Coronary artery (tissue), 2 donors: ENCODE measurements around the gene LPP.

Experiments used
- DNase-seq: peaks from one replicate; pipeline ENCODE4 v3.0.0-alpha.2; 2017; ENCODE audit warnings: low spot score
- H3K27ac ChIP-seq, 2 donors: fragments of 200-600 bp; sonication (generic); one replicate each; pipeline ENCODE4 v1.5.1; 2016 to 2019
- H3K4me3 ChIP-seq: fragments of 200-600 bp; sonication (generic); 2 replicates; pipeline ENCODE4 v1.5.1; 2016; ENCODE audit warnings: mild to moderate bottlenecking, moderate library complexity
- TF ChIP-seq, protein P1 (sequence below): fragments of 200-600 bp; sonication (generic); IDR thresholded peaks from one replicate; pipeline ENCODE4 v1.5.1; 2019; ENCODE audit warnings: antibody characterized with exemption

Gene LPP

DNA sequence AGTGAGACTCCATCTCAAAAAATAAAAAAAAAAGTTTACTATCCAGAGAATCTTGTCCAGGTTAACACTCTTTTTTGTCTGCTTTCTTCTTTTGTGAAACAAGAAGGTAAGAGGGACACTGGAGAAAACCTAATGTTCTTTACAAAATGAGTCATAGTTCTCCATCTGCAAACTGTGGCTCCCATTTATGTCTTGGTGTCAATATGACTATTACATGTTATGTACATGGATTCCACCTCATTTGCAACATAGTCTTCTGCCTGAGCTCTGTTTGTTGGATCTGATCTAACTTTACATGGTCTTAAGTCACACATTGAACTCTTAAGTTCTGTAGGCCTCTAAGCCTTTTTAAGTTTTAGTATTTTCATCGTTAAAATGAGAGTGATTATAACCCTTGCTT, 596.7 kb downstream of the LPP start:
- DNase-seq, result no peak
- no peak overlapping the region for H3K4me3 ChIP-seq
- TF ChIP-seq, protein P1, sequence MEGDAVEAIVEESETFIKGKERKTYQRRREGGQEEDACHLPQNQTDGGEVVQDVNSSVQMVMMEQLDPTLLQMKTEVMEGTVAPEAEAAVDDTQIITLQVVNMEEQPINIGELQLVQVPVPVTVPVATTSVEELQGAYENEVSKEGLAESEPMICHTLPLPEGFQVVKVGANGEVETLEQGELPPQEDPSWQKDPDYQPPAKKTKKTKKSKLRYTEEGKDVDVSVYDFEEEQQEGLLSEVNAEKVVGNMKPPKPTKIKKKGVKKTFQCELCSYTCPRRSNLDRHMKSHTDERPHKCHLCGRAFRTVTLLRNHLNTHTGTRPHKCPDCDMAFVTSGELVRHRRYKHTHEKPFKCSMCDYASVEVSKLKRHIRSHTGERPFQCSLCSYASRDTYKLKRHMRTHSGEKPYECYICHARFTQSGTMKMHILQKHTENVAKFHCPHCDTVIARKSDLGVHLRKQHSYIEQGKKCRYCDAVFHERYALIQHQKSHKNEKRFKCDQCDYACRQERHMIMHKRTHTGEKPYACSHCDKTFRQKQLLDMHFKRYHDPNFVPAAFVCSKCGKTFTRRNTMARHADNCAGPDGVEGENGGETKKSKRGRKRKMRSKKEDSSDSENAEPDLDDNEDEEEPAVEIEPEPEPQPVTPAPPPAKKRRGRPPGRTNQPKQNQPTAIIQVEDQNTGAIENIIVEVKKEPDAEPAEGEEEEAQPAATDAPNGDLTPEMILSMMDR, result no peak
- H3K27ac ChIP-seq, result no peak overlapping the region

DNA sequence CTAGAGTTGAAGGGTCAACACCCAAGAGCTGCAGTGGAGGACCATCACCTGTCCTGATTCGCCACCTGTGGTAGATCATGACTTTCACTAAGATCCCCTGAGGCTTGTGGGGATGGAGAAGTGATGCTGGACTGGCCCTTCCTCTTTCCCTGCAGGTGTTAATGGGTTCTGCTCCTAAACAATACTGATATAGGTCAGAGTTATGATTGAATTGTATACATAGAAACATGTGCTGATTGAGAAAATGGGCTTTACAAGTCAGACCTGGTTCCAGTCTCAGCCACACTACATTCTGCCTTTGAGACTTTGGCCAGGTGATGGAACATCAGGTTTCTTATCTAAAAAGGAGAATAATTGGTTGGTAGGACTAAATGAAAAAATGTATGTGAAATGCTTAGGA, 598.9 kb downstream of the LPP start:
- H3K27ac ChIP-seq, result no peak overlapping the region
- H3K4me3 ChIP-seq, result no peak overlapping the region
- TF ChIP-seq, protein P1, result no peak
- DNase-seq, result no peak

GRCh38 chr3:188754267-188754666, 600.3 kb downstream of the LPP start:
- H3K27ac ChIP-seq, result no peak overlapping the region
- TF ChIP-seq, protein P1, result no peak
- H3K4me3 ChIP-seq, result no peak overlapping the region
- DNase-seq, result no peak

GRCh38 chr3:188756241-188756640, 602.3 kb downstream of the LPP start:
- DNase-seq, result no peak
- TF ChIP-seq, protein P1, result no peak
- no peak overlapping the region for H3K27ac ChIP-seq
- no peak overlapping the region for H3K4me3 ChIP-seq

DNA sequence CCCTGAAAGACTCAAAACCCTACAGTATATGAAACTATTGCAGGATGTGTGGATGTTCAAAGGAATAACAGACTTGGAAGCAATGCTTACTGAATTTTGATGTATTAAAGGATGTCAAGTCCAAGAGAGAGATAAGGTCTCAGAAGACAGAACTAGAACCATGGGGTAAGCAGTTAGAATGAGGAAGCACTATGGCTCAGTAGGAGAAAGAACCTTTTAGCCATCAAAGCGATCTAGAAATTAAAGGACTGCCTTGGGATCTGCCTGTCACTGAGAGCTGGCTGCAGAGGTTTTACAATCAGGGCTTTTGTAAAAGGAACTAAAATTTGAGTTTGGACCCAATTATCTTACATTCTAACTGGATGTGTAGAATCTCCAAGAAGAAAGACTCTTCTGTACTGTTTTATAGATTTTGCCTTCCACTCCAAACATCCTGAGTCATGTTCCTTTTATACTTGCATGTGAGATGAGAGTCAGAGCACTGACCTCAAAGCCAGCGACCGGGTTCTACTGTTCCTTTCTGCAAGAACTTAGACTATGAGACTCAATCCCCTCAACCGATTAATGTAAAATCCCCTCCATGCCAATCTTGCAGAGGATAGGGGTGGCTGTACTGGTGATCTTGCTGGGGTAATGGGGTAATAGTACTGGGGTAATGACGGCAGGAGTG, 605.5 kb downstream of the LPP start:
- Histone ChIP-seq H3K4me3 (no peak overlapping the region), H3K27ac (no peak overlapping the region)
- TF ChIP-seq, protein P1, result no peak
- no peak for DNase-seq

DNA sequence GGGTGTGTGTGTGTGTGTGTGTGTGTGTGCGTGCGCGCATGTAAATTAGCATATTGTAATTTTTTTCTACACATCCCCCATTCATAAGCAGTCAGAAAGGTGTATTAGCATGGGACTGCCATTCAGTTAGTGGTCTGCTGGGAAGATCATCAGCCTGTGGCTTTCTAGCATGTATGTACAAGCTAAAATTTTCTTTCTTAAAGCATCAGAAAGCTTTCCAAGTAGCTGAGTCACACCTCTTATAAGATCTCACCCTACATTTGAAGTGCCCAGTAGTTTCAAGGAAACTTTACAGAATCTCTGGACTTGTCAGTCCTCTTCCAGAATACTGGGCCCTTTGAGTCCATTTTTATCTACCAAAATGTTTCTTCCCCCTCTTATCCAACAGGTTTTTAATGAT, 606.5 kb downstream of the LPP start:
- TF ChIP-seq, protein P1, result no peak
- no peak overlapping the region for H3K4me3 ChIP-seq
- no peak for DNase-seq
- H3K27ac ChIP-seq, result no peak overlapping the region

DNA sequence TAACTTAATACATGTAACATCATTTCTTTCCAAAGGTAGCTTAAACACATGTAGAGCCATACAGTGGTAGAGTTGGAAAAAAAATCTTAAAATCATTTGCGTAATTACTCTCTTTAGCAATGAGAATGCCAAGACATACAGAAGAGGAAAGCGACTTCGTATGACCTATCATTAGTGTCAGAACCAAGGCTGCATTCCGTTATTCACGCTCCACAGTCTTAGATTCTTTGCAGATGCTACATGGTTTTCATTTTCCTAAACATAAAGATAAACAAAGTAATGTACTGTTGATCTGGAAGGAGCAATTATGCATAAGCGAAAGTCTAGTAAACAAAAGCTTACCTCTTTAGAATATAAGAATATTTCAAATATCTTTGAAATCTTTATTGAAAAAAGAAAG, 607.5 kb downstream of the LPP start:
- no peak overlapping the region for H3K4me3 ChIP-seq
- no peak for DNase-seq
- no peak overlapping the region for H3K27ac ChIP-seq
- TF ChIP-seq, protein P1, result no peak
